HepG2 (cell line): ENCODE results near the gene IMMT. TPM values are rescaled to one million over a fixed set of nuclear protein-coding genes. Genes with fewer than 3 reads are reported as not detected.

Source experiments
- CAMTA2 ChIP-seq: sonication (generic); formaldehyde crosslinking; IDR thresholded peaks from 2 replicates; pipeline ENCODE4 v1.4.0; 2020; ENCODE audit warnings: mild to moderate bottlenecking, missing genetic modification reagents, borderline replicate concordance
- DMAP1 ChIP-seq: IDR thresholded peaks from 2 replicates; pipeline ENCODE4 v1.6.1; 2016
- E2F1 ChIP-seq: sonication (generic); formaldehyde crosslinking; IDR thresholded peaks from 2 replicates; pipeline ENCODE4 v1.5.0; 2020; ENCODE audit warnings: missing genetic modification reagents
- GFI1 ChIP-seq: sonication (generic); formaldehyde crosslinking; IDR thresholded peaks from 2 replicates; pipeline ENCODE4 v1.5.0; 2020; ENCODE audit warnings: missing genetic modification reagents, mild to moderate bottlenecking, borderline replicate concordance
- HINFP ChIP-seq: sonication (generic); formaldehyde crosslinking; IDR thresholded peaks from 2 replicates; pipeline ENCODE4 v1.4.0; 2020; ENCODE audit warnings: low read depth, mild to moderate bottlenecking, missing genetic modification reagents
- HNF4G ChIP-seq, 2 experiments: sonication (generic) in 1 of 2; formaldehyde crosslinking in 1 of 2; IDR thresholded peaks; 2 replicates each; pipeline versions ENCODE4 v1.4.0 to v1.6.1; 2011 to 2020; ENCODE audit warnings: borderline replicate concordance in 2 of 2, low read depth in 2 of 2, mild to moderate bottlenecking in 2 of 2, low read length in 1 of 2, missing genetic modification reagents in 1 of 2, moderate library complexity in 1 of 2
- KDM2A ChIP-seq: sonication (generic); formaldehyde crosslinking; IDR thresholded peaks from 2 replicates; pipeline ENCODE4 v1.4.0; 2020; ENCODE audit warnings: low read depth, missing genetic modification reagents, borderline replicate concordance
- MAX ChIP-seq: IDR thresholded peaks from 2 replicates; pipeline ENCODE4 v1.6.1; 2012; ENCODE audit warnings: inconsistent platforms
- MED8 ChIP-seq: sonication (generic); formaldehyde crosslinking; IDR thresholded peaks from 2 replicates; pipeline ENCODE4 v1.8.1; 2023; ENCODE audit warnings: mild to moderate bottlenecking, missing genetic modification reagents; ENCODE audit not compliant: insufficient replicate concordance
- NFYB ChIP-seq: sonication (generic); formaldehyde crosslinking; IDR thresholded peaks from 2 replicates; pipeline ENCODE4 v1.4.0; 2020; ENCODE audit warnings: missing genetic modification reagents
- PHF5A ChIP-seq: IDR thresholded peaks from one replicate; pipeline ENCODE4 v1.6.1; 2018; ENCODE audit warnings: low read depth, missing genetic modification reagents; ENCODE audit not compliant: unreplicated experiment
- SMAD3 ChIP-seq: sonication (generic); formaldehyde crosslinking; IDR thresholded peaks from 2 replicates; pipeline ENCODE4 v1.4.0; 2020; ENCODE audit warnings: missing genetic modification reagents
- SUZ12 ChIP-seq: fragments of 150-350 bp; IDR thresholded peaks from 2 replicates; pipeline ENCODE4 v1.6.1; 2014; ENCODE audit warnings: low read depth, low read length
- THRA ChIP-seq: sonication (generic); formaldehyde crosslinking; IDR thresholded peaks from 2 replicates; pipeline ENCODE4 v1.4.0; 2020; ENCODE audit warnings: missing genetic modification reagents, borderline replicate concordance
- ZFP36 ChIP-seq: fragments of 150-350 bp; IDR thresholded peaks from 2 replicates; pipeline ENCODE4 v1.6.1; 2018; ENCODE audit warnings: borderline replicate concordance, low read length, low read depth; ENCODE audit not compliant: partially characterized antibody
- ZFX ChIP-seq: sonication (generic); formaldehyde crosslinking; IDR thresholded peaks from 2 replicates; pipeline ENCODE4 v1.4.0; 2020; ENCODE audit warnings: mild to moderate bottlenecking, low read depth, missing genetic modification reagents, moderate library complexity
- ZNF101 ChIP-seq: sonication (generic); formaldehyde crosslinking; IDR thresholded peaks from 2 replicates; pipeline ENCODE4 v1.4.0; 2020; ENCODE audit warnings: mild to moderate bottlenecking, low read depth, missing genetic modification reagents, borderline replicate concordance
- ZNF138 ChIP-seq: sonication (generic); formaldehyde crosslinking; IDR thresholded peaks from 2 replicates; pipeline ENCODE4 v1.5.0; 2020; ENCODE audit warnings: mild to moderate bottlenecking, low read depth, missing genetic modification reagents
- ZNF264 ChIP-seq: sonication (generic); formaldehyde crosslinking; IDR thresholded peaks from 2 replicates; pipeline ENCODE4 v1.4.0; 2020; ENCODE audit warnings: missing genetic modification reagents
- ZNF367 ChIP-seq: sonication (generic); formaldehyde crosslinking; IDR thresholded peaks from 2 replicates; pipeline ENCODE4 v1.4.0; 2020; ENCODE audit warnings: missing genetic modification reagents, borderline replicate concordance
- ZNF547 ChIP-seq: sonication (generic); formaldehyde crosslinking; IDR thresholded peaks from 2 replicates; pipeline ENCODE4 v1.5.1; 2020; ENCODE audit warnings: mild to moderate bottlenecking, missing genetic modification reagents
- ZNF574 ChIP-seq: sonication (generic); formaldehyde crosslinking; IDR thresholded peaks from 2 replicates; pipeline ENCODE4 v1.4.0; 2020; ENCODE audit warnings: missing genetic modification reagents
- ZNF660 ChIP-seq: sonication (generic); formaldehyde crosslinking; IDR thresholded peaks from 2 replicates; pipeline ENCODE4 v1.5.1; 2020; ENCODE audit warnings: mild to moderate bottlenecking, low read depth, missing genetic modification reagents, borderline replicate concordance
- ZNF703 ChIP-seq: sonication (generic); formaldehyde crosslinking; IDR thresholded peaks from 2 replicates; pipeline ENCODE4 v1.5.1; 2020; ENCODE audit warnings: missing genetic modification reagents, mild to moderate bottlenecking, moderate library complexity, borderline replicate concordance
- ZNF891 ChIP-seq: sonication (generic); formaldehyde crosslinking; IDR thresholded peaks from 2 replicates; pipeline ENCODE4 v1.5.0; 2020; ENCODE audit warnings: mild to moderate bottlenecking, missing genetic modification reagents
- polyA plus RNA-seq, 8 experiments: library from polyadenylated mRNA; depleted of rRNA in 3 of 8; stranded (reverse) in 7 of 8; unstranded in 1 of 8; fragments of >200 nt; fragmentation: Illumina TruSeq in 4 of 8; extraction: Trizol in 4 of 8; gene quantifications; 2 replicates each; pipeline versions ENCODE4 v1.2.1 to v1.2.3, GENCODE V29; 2011 to 2016; ENCODE audit warnings: low read depth in 4 of 8, missing spikeins in 1 of 8, mixed read lengths in 1 of 8; ENCODE audit not compliant: insufficient read depth in 1 of 8
- total RNA-seq, 5 experiments: library from RNA; depleted of rRNA; stranded (reverse); fragments of >200 nt; fragmentation: Illumina TruSeq; extraction: Trizol; gene quantifications; 2 replicates each; pipeline ENCODE4 v1.2.3, GENCODE V29; 2016; ENCODE audit warnings: low read depth in 1 of 5

The IMMT gene
- total and polyA plus RNA-seq, 2 of the 13 experiments (the other 11 are each of a cell fraction or from before 2014, with no cell fraction given): 63.5 to 119 TPM

GRCh38 chr2:86194751-86195054, 559 bp downstream of the IMMT start (continued):
- TF ChIP-seq SUZ12 (peak; percentile 49), ZFX (CRISPR knock-in tag) (no peak), E2F1 (CRISPR knock-in tag) (no peak), GFI1 (no peak), CAMTA2 (CRISPR knock-in tag) (no peak), SMAD3 (CRISPR knock-in tag) (no peak; the same call in 1 of the 2 replicates), THRA (CRISPR knock-in tag) (peak; percentile 9; the same call in 1 of the 2 replicates), ZNF547 (CRISPR knock-in tag) (no peak), ZNF891 (no peak), MAX (no peak), ZNF574 (CRISPR knock-in tag) (no peak), ZNF264 (no peak), ZNF138 (CRISPR knock-in tag) (no peak), MED8 (CRISPR knock-in tag) (no peak), HNF4G (IDR thresholded peaks at IDR 0.05; ENCODE audit: borderline replicate concordance, low read depth, low read length) (no peak; the same call in 1 of the 2 replicates), HNF4G (CRISPR knock-in tag; IDR thresholded peaks at IDR 0.05; ENCODE audit: borderline replicate concordance, low read depth) (no peak), ZNF101 (CRISPR knock-in tag) (no peak), HINFP (CRISPR knock-in tag) (no peak), NFYB (CRISPR knock-in tag) (peak; percentile 87), PHF5A (CRISPR knock-in tag) (no peak), ZFP36 (no peak), ZNF703 (CRISPR knock-in tag) (no peak), DMAP1 (no peak), KDM2A (CRISPR knock-in tag) (no peak), ZNF367 (CRISPR knock-in tag) (0 out of 2 replicates have a peak, but pooled peaks have one; percentile 26), ZNF660 (CRISPR knock-in tag) (no peak)
